ENCODE data around the gene FAM185A. TPM values are rescaled to one million over a fixed set of nuclear protein-coding genes. Genes with fewer than 3 reads are reported as not detected.

Gene FAM185A
- total and polyA plus RNA-seq, 2 of the 13 experiments (the other 11 are each of a cell fraction or from before 2014, with no cell fraction given) = 5.0 to 11.6 TPM

GRCh38 chr7:102821994-102822747 lies 73.4 kb downstream of the FAM185A start:
- no peaks in the 10 kb centered on the region for H3K27me3 ChIP-seq (ENCODE audit: control insufficient read depth in 1 of 2, insufficient read depth in 2 of 2, low read length in 2 of 2)
- FAIRE-seq (no peak), DNase-seq (ENCODE audit: low spot score) (no peak), ATAC-seq (no peak)
- no peaks in the 10 kb centered on the region for H3K4me1 ChIP-seq (ENCODE audit: insufficient read depth, low read length)
- H3K9ac ChIP-seq (ENCODE audit: insufficient read depth, low read depth, low read length) = no peak overlapping the region
- no peak overlapping the region for H3K27ac ChIP-seq (ENCODE audit: extremely low read length, insufficient read depth, low read length)
- CTCF ChIA-PET (ENCODE audit: low intra/inter-chr PET ratio, low total read pairs) = no interaction called here
- H3K79me2 ChIP-seq (ENCODE audit: insufficient read depth, low read length) = no peaks in the 10 kb centered on the region
- H3K9me3 ChIP-seq (ENCODE audit: low read length) = no peaks in the 10 kb centered on the region
- intact Hi-C loops (cut with micrococcal nuclease; ENCODE audit: unreplicated experiment) (no loop called here), in situ Hi-C loops (cut with HindIII; ENCODE audit: extremely low pct_ligation_motif_present, low pct_unique_long_range_greater_than_20kb) (no loop called here)
- 92% methylated on average over 2 of the region's 2 CpGs for WGBS (ENCODE audit: low lambda C conversion rate)
- no peaks in the 10 kb centered on the region for H4K20me1 ChIP-seq (ENCODE audit: insufficient read depth, low read length)
- H2AFZ ChIP-seq (ENCODE audit: low read length) = no peak overlapping the region
- H3K4me3 ChIP-seq (replicated peaks in 1 of 3; ENCODE audit: insufficient read depth in 1 of 3, low read depth in 2 of 3, low read length in 3 of 3) = no peak overlapping the region
- no peak overlapping the region for H3K4me2 ChIP-seq (ENCODE audit: low read depth, low read length)
- POLR2A ChIA-PET = no interaction called here
- TF ChIP-seq MAFK (conservative IDR thresholded peaks at IDR 0.05 in 1 of 2, IDR thresholded peaks at IDR 0.05 in 1 of 2; ENCODE audit: low read length in 2 of 2) (peak in 1 of 2 experiments; percentile 34; a peak in 2 of 4 replicates), ZBTB44 (CRISPR knock-in tag; IDR thresholded peaks at IDR 0.05) (no peak)
- H3K36me3 ChIP-seq (replicated peaks in 1 of 2; ENCODE audit: control insufficient read depth in 1 of 2, insufficient read depth in 2 of 2, low read length in 2 of 2) = peaks cover under 1 to 1% of the 10 kb centered on the region in 2 experiments; a peak in 3 of 5 replicates
- no TSS peak for BruUV-seq (replicated peaks)

GRCh38 chr7:102823390-102824119 lies 74.8 kb downstream of the FAM185A start:
- ATAC-seq = no peak
- CTCF ChIA-PET (ENCODE audit: low intra/inter-chr PET ratio, low total read pairs) = no interaction called here
- intact Hi-C loops (cut with micrococcal nuclease; ENCODE audit: unreplicated experiment) = no loop called here

More at GRCh38 chr7:102823390-102824119, 74.8 kb downstream of the FAM185A start:
- WGBS (ENCODE audit: low lambda C conversion rate) = 96% methylated on average over 6 of the region's 6 CpGs
- Histone ChIP-seq H3K9me3 (ENCODE audit: low read length) (no peaks in the 10 kb centered on the region), H2AFZ (ENCODE audit: low read length) (no peak overlapping the region), H3K9ac (ENCODE audit: insufficient read depth, low read depth, low read length) (no peak overlapping the region), H3K4me2 (ENCODE audit: low read depth, low read length) (no peak overlapping the region), H3K27ac (ENCODE audit: extremely low read length, insufficient read depth, low read length) (no peak overlapping the region), H3K36me3 (replicated peaks in 1 of 2; ENCODE audit: control insufficient read depth in 1 of 2, insufficient read depth in 2 of 2, low read length in 2 of 2) (peaks cover 2 to 3% of the 10 kb centered on the region in 2 experiments; a peak in 3 of 5 replicates), H3K4me3 (replicated peaks in 1 of 3; ENCODE audit: insufficient read depth in 1 of 3, low read depth in 2 of 3, low read length in 3 of 3) (no peak overlapping the region), H3K4me1 (ENCODE audit: insufficient read depth, low read length) (no peaks in the 10 kb centered on the region), H3K27me3 (ENCODE audit: control insufficient read depth in 1 of 2, insufficient read depth in 2 of 2, low read length in 2 of 2) (no peaks in the 10 kb centered on the region), H4K20me1 (ENCODE audit: insufficient read depth, low read length) (no peaks in the 10 kb centered on the region), H3K79me2 (ENCODE audit: insufficient read depth, low read length) (no peaks in the 10 kb centered on the region)
- BruUV-seq (replicated peaks) = no TSS peak
- POLR2A ChIA-PET = no interaction called here
- FAIRE-seq (no peak), DNase-seq (ENCODE audit: low spot score) (no peak)
- in situ Hi-C loops (cut with HindIII; ENCODE audit: extremely low pct_ligation_motif_present, low pct_unique_long_range_greater_than_20kb) = no loop called here
- TF ChIP-seq HES4 (CRISPR knock-in tag; IDR thresholded peaks at IDR 0.05; ENCODE audit: borderline replicate concordance) (no peak), ARHGAP35 (CRISPR knock-in tag; IDR thresholded peaks at IDR 0.05; ENCODE audit: borderline replicate concordance) (no peak), ZNF280B (CRISPR knock-in tag; IDR thresholded peaks at IDR 0.05; ENCODE audit: borderline replicate concordance) (no peak), HOMEZ (CRISPR knock-in tag; IDR thresholded peaks at IDR 0.05; ENCODE audit: low read depth) (no peak), ZEB1 (IDR thresholded peaks at IDR 0.05; ENCODE audit: insufficient replicate concordance, low read depth) (no peak)

Measured in HepG2 (cell line).